Measurements from ENCODE around the gene ATP11B. TPM values are rescaled to one million over a fixed set of nuclear protein-coding genes. Genes with fewer than 3 reads are reported as not detected.
"Not testable (repeated sequence)": the region's sequence is repeated elsewhere in the genome, so short reads cannot be mapped to it uniquely, and the experiment has no call there.

Gene ATP11B
- total and polyA plus RNA-seq, 2 experiments from 2014 or later, result 19.8 to 60.5 TPM

GRCh38 chr3:182796310-182796709 is 3.0 kb downstream of the ATP11B start:
- peaks cover 27% of the 10 kb centered on the region for H4K20me1 ChIP-seq (ENCODE audit: insufficient read depth, poor library complexity, severe bottlenecking)
- no peaks in the 10 kb centered on the region for H3K36me3 ChIP-seq (replicated peaks; ENCODE audit: insufficient read depth, low read depth)
- H3K4me1 ChIP-seq (ENCODE audit: insufficient read depth), result peaks cover 10% of the 10 kb centered on the region
- no peak overlapping the region for H2AFZ ChIP-seq
- H3K79me2 ChIP-seq, result peaks cover 75% of the 10 kb centered on the region
- H3K27me3 ChIP-seq, result no peaks in the 10 kb centered on the region
- H3K27ac ChIP-seq, result peak overlapping the region; percentile 99
- TF ChIP-seq EZH2 (IDR thresholded peaks at IDR 0.05; ENCODE audit: borderline replicate concordance) (no peak), CTCF (IDR thresholded peaks at IDR 0.05; ENCODE audit: poor library complexity) (no peak), EZH2phosphoT487 (IDR thresholded peaks at IDR 0.05; ENCODE audit: low read depth, severe bottlenecking, unreplicated experiment) (no peak)
- H3K9me2 ChIP-seq (replicated peaks; ENCODE audit: insufficient read depth), result no peaks in the 10 kb centered on the region
- DNase-seq (ENCODE audit: low spot score), result no peak
- peak overlapping the region; percentile 90 for H3K4me2 ChIP-seq
- 79% methylated on average over 1 of the region's 1 CpG for WGBS (ENCODE audit: low lambda C conversion rate, missing lambda C conversion rate)
- no peaks in the 10 kb centered on the region for H3K9me3 ChIP-seq (ENCODE audit: low read depth)
- no peak overlapping the region for H3K4me3 ChIP-seq

GRCh38 chr3:182797876-182798275 is 4.6 kb downstream of the ATP11B start:
- no peaks in the 10 kb centered on the region for H3K9me3 ChIP-seq (ENCODE audit: low read depth)
- no peaks in the 10 kb centered on the region for H3K27me3 ChIP-seq
- peaks cover 91% of the 10 kb centered on the region for H3K79me2 ChIP-seq
- peaks cover 10% of the 10 kb centered on the region for H3K4me1 ChIP-seq (ENCODE audit: insufficient read depth)
- no peak for TF ChIP-seq CTCF (IDR thresholded peaks at IDR 0.05; ENCODE audit: poor library complexity)
- TF ChIP-seq EZH2 (IDR thresholded peaks at IDR 0.05; ENCODE audit: borderline replicate concordance), result no peak
- TF ChIP-seq EZH2phosphoT487 (IDR thresholded peaks at IDR 0.05; ENCODE audit: low read depth, severe bottlenecking, unreplicated experiment), result no peak
- H3K4me2 ChIP-seq, result no peak overlapping the region
- no peak for DNase-seq (ENCODE audit: low spot score)
- no peaks in the 10 kb centered on the region for H3K36me3 ChIP-seq (replicated peaks; ENCODE audit: insufficient read depth, low read depth)
- H3K4me3 ChIP-seq, result no peak overlapping the region
- H3K27ac ChIP-seq, result no peak overlapping the region
- H2AFZ ChIP-seq, result no peak overlapping the region
- WGBS (ENCODE audit: low lambda C conversion rate, missing lambda C conversion rate), result 84% methylated on average over 1 of the region's 1 CpG
- H3K9me2 ChIP-seq (replicated peaks; ENCODE audit: insufficient read depth), result no peaks in the 10 kb centered on the region
- H4K20me1 ChIP-seq (ENCODE audit: insufficient read depth, poor library complexity, severe bottlenecking), result peaks cover 41% of the 10 kb centered on the region

- H3K27ac ChIP-seq; H3K4me3 ChIP-seq; H3K4me1 ChIP-seq (ENCODE audit: insufficient read depth); H2AFZ ChIP-seq; H3K9me3 ChIP-seq (ENCODE audit: low read depth); DNase-seq (ENCODE audit: low spot score); H3K9me2 ChIP-seq (replicated peaks; ENCODE audit: insufficient read depth); H3K27me3 ChIP-seq; H3K4me2 ChIP-seq; H3K36me3 ChIP-seq (replicated peaks; ENCODE audit: insufficient read depth, low read depth): not testable (repeated sequence)
- WGBS (ENCODE audit: low lambda C conversion rate, missing lambda C conversion rate), result 96% methylated on average over 14 of the region's 16 CpGs
- H3K79me2 ChIP-seq, result peaks cover 100% of the 10 kb centered on the region
- H4K20me1 ChIP-seq (ENCODE audit: insufficient read depth, poor library complexity, severe bottlenecking), result peaks cover 52% of the 10 kb centered on the region
Observed at GRCh38 chr3:182799143-182799542, 5.8 kb downstream of the ATP11B start.

GRCh38 chr3:182800508-182800907 is 7.2 kb downstream of the ATP11B start:
- no peaks in the 10 kb centered on the region for H3K9me2 ChIP-seq (replicated peaks; ENCODE audit: insufficient read depth)
- DNase-seq (ENCODE audit: low spot score), result no peak
- no peak overlapping the region for H2AFZ ChIP-seq
- H3K9me3 ChIP-seq (ENCODE audit: low read depth), result no peaks in the 10 kb centered on the region
- peaks cover 3% of the 10 kb centered on the region for H3K4me1 ChIP-seq (ENCODE audit: insufficient read depth)
- WGBS (ENCODE audit: low lambda C conversion rate, missing lambda C conversion rate), result 97% methylated on average over 7 of the region's 8 CpGs
- no peak for TF ChIP-seq CTCF (IDR thresholded peaks at IDR 0.05; ENCODE audit: poor library complexity)
- H3K36me3 ChIP-seq (replicated peaks; ENCODE audit: insufficient read depth, low read depth), result no peaks in the 10 kb centered on the region
- H3K27me3 ChIP-seq, result no peaks in the 10 kb centered on the region
- H3K27ac ChIP-seq, result no peak overlapping the region
- H3K4me2 ChIP-seq, result no peak overlapping the region
- no peak overlapping the region for H3K4me3 ChIP-seq
- H4K20me1 ChIP-seq (ENCODE audit: insufficient read depth, poor library complexity, severe bottlenecking), result peaks cover 59% of the 10 kb centered on the region
- peaks cover 100% of the 10 kb centered on the region for H3K79me2 ChIP-seq

All from hepatocyte (in vitro differentiated cells).